WTC11 (cell line): ENCODE data around the gene SERPINB13. TPM values are rescaled to one million over a fixed set of nuclear protein-coding genes. Genes with fewer than 3 reads are reported as not detected.

Experiments
- ATAC-seq: fragments of 200-7000 bp; cut with Tn5 transposase; 2 replicates; pipeline ENCODE4 v1.10.0; 2021; ENCODE audit warnings: mild to moderate bottlenecking, moderate library complexity
- CTCF ChIA-PET: fragments of 300-600 bp; sonication (Branson Sonifier 250); formaldehyde crosslinking; loops from one replicate; lab custom pipeline; 2021; ENCODE audit warnings: antibody characterized with exemption; lab: Charles Lee
- POLR2A ChIA-PET: fragments of 350-600 bp; sonication (Branson Sonifier 250); formaldehyde crosslinking; loops from one replicate; lab custom pipeline; 2021; ENCODE audit warnings: antibody characterized with exemption; lab: Charles Lee
- DNase-seq: peaks from one replicate; pipeline ENCODE4 v3.0.0; 2021; ENCODE audit warnings: low spot score
- H3K27ac Mint-ChIP-seq: 2 replicates; pipeline ENCODE4 v1.8.0; 2021; ENCODE audit warnings: mixed read lengths
- H3K27me3 Mint-ChIP-seq: 2 replicates; pipeline ENCODE4 v1.8.0; 2021; ENCODE audit warnings: low read depth, mild to moderate bottlenecking, moderate library complexity, mixed read lengths
- H3K36me3 Mint-ChIP-seq: 2 replicates; pipeline ENCODE4 v1.8.0; 2021; ENCODE audit warnings: mixed read lengths
- H3K4me1 Mint-ChIP-seq: 2 replicates; pipeline ENCODE4 v1.8.0; 2022; ENCODE audit warnings: mixed read lengths
- H3K4me3 Mint-ChIP-seq: 2 replicates; pipeline ENCODE4 v1.8.0; 2021; ENCODE audit warnings: mild to moderate bottlenecking, moderate library complexity, mixed read lengths
- H3K9me3 Mint-ChIP-seq: 2 replicates; pipeline ENCODE4 v1.8.0; 2021; ENCODE audit warnings: mixed read lengths
- ATF1 ChIP-seq: sonication (generic); formaldehyde crosslinking; IDR thresholded peaks from 2 replicates; pipeline ENCODE4 v1.8.1; 2023; ENCODE audit warnings: mild to moderate bottlenecking, moderate library complexity, missing genetic modification reagents
- ESRRA ChIP-seq: sonication (generic); formaldehyde crosslinking; IDR thresholded peaks from 2 replicates; pipeline ENCODE4 v1.8.1; 2022; ENCODE audit warnings: mild to moderate bottlenecking, missing genetic modification reagents, borderline replicate concordance
- GABPB1 ChIP-seq: sonication (generic); formaldehyde crosslinking; IDR thresholded peaks from 2 replicates; pipeline ENCODE4 v1.8.1; 2023; ENCODE audit warnings: mild to moderate bottlenecking, missing genetic modification reagents
- GTF2I ChIP-seq: fragments of 250-450 bp; sonication (Bioruptor Pico); conservative IDR thresholded peaks from 2 replicates; pipeline ENCODE4 v1.4.0; 2021; ENCODE audit warnings: mild to moderate bottlenecking
- JAZF1 ChIP-seq: fragments of 250-450 bp; sonication (Bioruptor Pico); IDR thresholded peaks from 2 replicates; pipeline ENCODE4 v1.9.0; 2021; ENCODE audit warnings: moderate library complexity, mild to moderate bottlenecking, inconsistent platforms
- NR3C1 ChIP-seq: sonication (generic); formaldehyde crosslinking; conservative IDR thresholded peaks from 2 replicates; pipeline ENCODE4 v1.8.1; 2023; ENCODE audit warnings: low read depth, mild to moderate bottlenecking, missing genetic modification reagents
- ZNF232 ChIP-seq: sonication (generic); formaldehyde crosslinking; IDR thresholded peaks from 2 replicates; pipeline ENCODE4 v1.8.0; 2022; ENCODE audit warnings: mild to moderate bottlenecking, missing genetic modification reagents
- ZNF317 ChIP-seq: sonication (generic); formaldehyde crosslinking; IDR thresholded peaks from 2 replicates; pipeline ENCODE4 v1.8.1; 2023; ENCODE audit warnings: low read depth, mild to moderate bottlenecking, moderate library complexity, missing genetic modification reagents, borderline replicate concordance
- ZNF671 ChIP-seq: fragments of 250-450 bp; sonication (Bioruptor Pico); IDR thresholded peaks from 2 replicates; pipeline ENCODE4 v1.8.0; 2021; ENCODE audit warnings: mild to moderate bottlenecking
- total RNA-seq: library from RNA; stranded (reverse); gene quantifications from 3 replicates; pipeline ENCODE4 v1.2.3, GENCODE V29; 2021
- TF ChIP-seq, protein P1 (sequence below): sonication (generic); formaldehyde crosslinking; IDR thresholded peaks from 2 replicates; pipeline ENCODE4 v1.8.1; 2023; ENCODE audit warnings: mild to moderate bottlenecking, missing genetic modification reagents
- TF ChIP-seq, protein P2 (sequence below): sonication (generic); formaldehyde crosslinking; IDR thresholded peaks from 2 replicates; pipeline ENCODE4 v1.8.0; 2023; ENCODE audit warnings: missing genetic modification reagents
- TF ChIP-seq, protein P3 (sequence below): sonication (generic); formaldehyde crosslinking; IDR thresholded peaks from 2 replicates; pipeline ENCODE4 v1.8.0; 2022; ENCODE audit warnings: missing genetic modification reagents
- TF ChIP-seq, protein P4 (sequence below): sonication (generic); formaldehyde crosslinking; IDR thresholded peaks from 2 replicates; pipeline ENCODE4 v1.8.0; 2022; ENCODE audit warnings: mild to moderate bottlenecking, missing genetic modification reagents
- TF ChIP-seq, protein P5 (sequence below): sonication (generic); formaldehyde crosslinking; IDR thresholded peaks from 2 replicates; pipeline ENCODE4 v1.8.1; 2023; ENCODE audit warnings: mild to moderate bottlenecking, missing genetic modification reagents, moderate library complexity
- TF ChIP-seq, protein P6 (sequence below): fragments of 200-600 bp; IDR thresholded peaks from 2 replicates; pipeline ENCODE4 v1.8.0; 2022; ENCODE audit warnings: antibody characterized with exemption

SERPINB13 gene
- total RNA-seq, 1 experiment from 2014 or later = not detected

DNA sequence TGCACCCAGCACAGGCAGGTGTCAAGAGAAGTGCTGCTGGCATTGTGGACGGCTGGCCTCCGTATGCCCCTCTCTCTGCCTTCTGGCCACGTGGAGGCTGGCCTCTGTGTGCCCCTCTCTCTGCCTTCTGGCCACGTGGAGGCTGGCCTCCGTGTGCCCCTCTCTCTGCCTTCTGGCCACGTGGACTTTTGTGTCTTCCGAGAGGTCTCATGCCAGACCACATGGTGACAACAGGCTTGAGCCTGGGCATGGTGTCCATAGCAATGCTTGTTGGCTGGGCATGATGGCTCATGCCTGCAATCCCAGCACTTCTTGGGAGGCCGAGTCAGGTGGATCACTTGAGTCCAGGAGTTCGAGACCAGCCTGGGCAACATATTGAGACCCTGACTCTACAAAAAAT is 19.3 kb upstream of the SERPINB13 start (continued):
- no peak for TF ChIP-seq GTF2I
- no peak for TF ChIP-seq GABPB1
- no peak for TF ChIP-seq JAZF1 (CRISPR knock-in tag)

DNA sequence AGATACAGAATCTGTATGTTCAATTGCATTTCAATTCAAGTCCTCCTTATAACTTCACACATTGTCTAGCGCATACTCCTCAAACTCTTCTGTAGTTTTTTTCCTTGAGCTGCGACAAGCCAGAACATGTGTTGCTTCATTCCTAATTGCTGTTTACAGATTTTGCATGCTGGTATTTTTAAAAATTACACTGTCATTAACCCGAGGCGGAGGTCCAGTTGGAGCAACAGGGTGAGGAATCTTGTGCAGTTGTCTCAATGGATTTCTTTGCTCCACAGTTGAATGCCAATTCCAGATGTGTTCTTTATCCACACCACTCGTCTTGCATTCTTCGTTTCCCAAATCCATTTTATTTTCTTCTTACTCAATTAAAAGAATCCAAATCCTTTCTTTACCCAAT is 16.4 kb upstream of the SERPINB13 start:
- no peak for DNase-seq
- H3K4me1 Mint-ChIP-seq = no peaks in the 10 kb centered on the region; the same call in 1 of the 2 replicates
- H3K36me3 Mint-ChIP-seq = no peaks in the 10 kb centered on the region
- ChIA-PET CTCF (interaction anchor here (1.3 kb wide), 1 partner anchor 59 kb away, joined by 6 read pairs; no protein-coding TSS in a partner anchor), POLR2A (no interaction called here)
- TF ChIP-seq ZNF317 = no peak
- TF ChIP-seq, protein P1, sequence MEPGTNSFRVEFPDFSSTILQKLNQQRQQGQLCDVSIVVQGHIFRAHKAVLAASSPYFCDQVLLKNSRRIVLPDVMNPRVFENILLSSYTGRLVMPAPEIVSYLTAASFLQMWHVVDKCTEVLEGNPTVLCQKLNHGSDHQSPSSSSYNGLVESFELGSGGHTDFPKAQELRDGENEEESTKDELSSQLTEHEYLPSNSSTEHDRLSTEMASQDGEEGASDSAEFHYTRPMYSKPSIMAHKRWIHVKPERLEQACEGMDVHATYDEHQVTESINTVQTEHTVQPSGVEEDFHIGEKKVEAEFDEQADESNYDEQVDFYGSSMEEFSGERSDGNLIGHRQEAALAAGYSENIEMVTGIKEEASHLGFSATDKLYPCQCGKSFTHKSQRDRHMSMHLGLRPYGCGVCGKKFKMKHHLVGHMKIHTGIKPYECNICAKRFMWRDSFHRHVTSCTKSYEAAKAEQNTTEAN (CRISPR knock-in tag) = no peak
- TF ChIP-seq, protein P2, sequence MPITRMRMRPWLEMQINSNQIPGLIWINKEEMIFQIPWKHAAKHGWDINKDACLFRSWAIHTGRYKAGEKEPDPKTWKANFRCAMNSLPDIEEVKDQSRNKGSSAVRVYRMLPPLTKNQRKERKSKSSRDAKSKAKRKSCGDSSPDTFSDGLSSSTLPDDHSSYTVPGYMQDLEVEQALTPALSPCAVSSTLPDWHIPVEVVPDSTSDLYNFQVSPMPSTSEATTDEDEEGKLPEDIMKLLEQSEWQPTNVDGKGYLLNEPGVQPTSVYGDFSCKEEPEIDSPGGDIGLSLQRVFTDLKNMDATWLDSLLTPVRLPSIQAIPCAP = no peak
- TF ChIP-seq, protein P3, sequence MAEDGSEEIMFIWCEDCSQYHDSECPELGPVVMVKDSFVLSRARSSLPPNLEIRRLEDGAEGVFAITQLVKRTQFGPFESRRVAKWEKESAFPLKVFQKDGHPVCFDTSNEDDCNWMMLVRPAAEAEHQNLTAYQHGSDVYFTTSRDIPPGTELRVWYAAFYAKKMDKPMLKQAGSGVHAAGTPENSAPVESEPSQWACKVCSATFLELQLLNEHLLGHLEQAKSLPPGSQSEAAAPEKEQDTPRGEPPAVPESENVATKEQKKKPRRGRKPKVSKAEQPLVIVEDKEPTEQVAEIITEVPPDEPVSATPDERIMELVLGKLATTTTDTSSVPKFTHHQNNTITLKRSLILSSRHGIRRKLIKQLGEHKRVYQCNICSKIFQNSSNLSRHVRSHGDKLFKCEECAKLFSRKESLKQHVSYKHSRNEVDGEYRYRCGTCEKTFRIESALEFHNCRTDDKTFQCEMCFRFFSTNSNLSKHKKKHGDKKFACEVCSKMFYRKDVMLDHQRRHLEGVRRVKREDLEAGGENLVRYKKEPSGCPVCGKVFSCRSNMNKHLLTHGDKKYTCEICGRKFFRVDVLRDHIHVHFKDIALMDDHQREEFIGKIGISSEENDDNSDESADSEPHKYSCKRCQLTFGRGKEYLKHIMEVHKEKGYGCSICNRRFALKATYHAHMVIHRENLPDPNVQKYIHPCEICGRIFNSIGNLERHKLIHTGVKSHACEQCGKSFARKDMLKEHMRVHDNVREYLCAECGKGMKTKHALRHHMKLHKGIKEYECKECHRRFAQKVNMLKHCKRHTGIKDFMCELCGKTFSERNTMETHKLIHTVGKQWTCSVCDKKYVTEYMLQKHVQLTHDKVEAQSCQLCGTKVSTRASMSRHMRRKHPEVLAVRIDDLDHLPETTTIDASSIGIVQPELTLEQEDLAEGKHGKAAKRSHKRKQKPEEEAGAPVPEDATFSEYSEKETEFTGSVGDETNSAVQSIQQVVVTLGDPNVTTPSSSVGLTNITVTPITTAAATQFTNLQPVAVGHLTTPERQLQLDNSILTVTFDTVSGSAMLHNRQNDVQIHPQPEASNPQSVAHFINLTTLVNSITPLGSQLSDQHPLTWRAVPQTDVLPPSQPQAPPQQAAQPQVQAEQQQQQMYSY = no peak
- H3K27me3 Mint-ChIP-seq = no peaks in the 10 kb centered on the region
- no peak overlapping the region for H3K4me3 Mint-ChIP-seq
- ATAC-seq = no peak
- peaks cover 5% of the 10 kb centered on the region; the same call in 1 of the 2 replicates for H3K9me3 Mint-ChIP-seq
- H3K27ac Mint-ChIP-seq = no peak overlapping the region

DNA sequence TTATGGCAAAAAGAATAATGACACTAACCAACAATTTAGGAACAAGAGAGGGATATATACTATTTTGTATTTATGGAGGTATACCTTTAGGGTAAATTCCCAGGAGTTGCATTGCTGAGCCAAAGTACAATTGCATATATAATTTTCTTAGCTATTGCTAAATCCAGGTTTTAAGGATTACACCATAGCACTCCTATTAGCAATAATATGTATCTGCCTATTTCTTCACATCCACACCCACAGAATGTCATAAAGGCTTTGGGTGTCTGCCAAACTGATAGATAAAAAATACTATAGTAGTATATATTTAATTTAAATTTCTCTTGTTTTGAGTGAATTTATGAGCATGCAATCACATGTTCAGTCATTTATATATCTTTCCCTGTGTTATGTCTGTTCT is 11.5 kb upstream of the SERPINB13 start:
- ChIA-PET CTCF (interaction anchor here (1.0 to 5.9 kb wide), 3 partner anchors 60 to 166 kb away, joined by 6 to 100 read pairs (median 19); no protein-coding TSS in a partner anchor), POLR2A (no interaction called here)
- ATAC-seq (no peak), DNase-seq (no peak)
- Mint-ChIP-seq H3K36me3 (no peaks in the 10 kb centered on the region), H3K4me1 (no peaks in the 10 kb centered on the region), H3K4me3 (no peak overlapping the region), H3K27ac (no peak overlapping the region), H3K9me3 (no peaks in the 10 kb centered on the region), H3K27me3 (no peaks in the 10 kb centered on the region)
- TF ChIP-seq NR3C1 (no peak), ZNF232 (CRISPR knock-in tag) (no peak), ATF1 (CRISPR knock-in tag) (no peak), ESRRA (no peak)
- TF ChIP-seq, protein P4, sequence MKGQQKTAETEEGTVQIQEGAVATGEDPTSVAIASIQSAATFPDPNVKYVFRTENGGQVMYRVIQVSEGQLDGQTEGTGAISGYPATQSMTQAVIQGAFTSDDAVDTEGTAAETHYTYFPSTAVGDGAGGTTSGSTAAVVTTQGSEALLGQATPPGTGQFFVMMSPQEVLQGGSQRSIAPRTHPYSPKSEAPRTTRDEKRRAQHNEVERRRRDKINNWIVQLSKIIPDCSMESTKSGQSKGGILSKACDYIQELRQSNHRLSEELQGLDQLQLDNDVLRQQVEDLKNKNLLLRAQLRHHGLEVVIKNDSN (CRISPR knock-in tag) = no peak

DNA sequence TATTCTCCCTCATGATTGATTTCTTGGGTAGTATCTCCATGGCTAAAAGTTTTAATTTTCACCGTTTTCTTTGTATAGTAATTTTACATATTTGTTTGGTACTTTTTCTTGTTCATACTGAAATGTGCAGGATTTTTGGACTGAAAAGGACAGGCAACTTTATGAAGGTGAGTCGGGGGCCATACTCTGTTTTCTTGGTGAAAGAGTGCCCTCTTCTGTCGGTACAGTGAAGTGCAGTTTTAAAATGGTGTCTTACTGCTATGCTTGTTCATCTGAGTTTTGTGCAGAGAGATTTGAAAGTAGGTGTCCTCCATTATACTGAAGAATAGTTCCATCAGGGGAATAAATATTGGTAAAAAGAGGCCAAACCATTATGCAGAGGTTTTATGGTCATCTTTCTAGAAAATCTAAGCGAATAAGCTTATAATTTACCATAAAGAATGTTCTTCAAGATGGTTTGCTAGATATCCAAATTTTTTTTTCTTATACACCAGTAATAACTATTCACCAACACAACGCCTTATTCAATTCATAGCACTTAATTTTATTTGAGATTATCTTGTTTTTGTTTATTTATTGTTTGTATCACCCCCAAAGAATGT is 8.7 kb upstream of the SERPINB13 start:
- no peak overlapping the region for H3K4me3 Mint-ChIP-seq
- no peak overlapping the region for H3K27ac Mint-ChIP-seq
- H3K36me3 Mint-ChIP-seq = no peaks in the 10 kb centered on the region
- TF ChIP-seq, protein P5, sequence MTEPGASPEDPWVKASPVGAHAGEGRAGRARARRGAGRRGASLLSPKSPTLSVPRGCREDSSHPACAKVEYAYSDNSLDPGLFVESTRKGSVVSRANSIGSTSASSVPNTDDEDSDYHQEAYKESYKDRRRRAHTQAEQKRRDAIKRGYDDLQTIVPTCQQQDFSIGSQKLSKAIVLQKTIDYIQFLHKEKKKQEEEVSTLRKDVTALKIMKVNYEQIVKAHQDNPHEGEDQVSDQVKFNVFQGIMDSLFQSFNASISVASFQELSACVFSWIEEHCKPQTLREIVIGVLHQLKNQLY = no peak
- TF ChIP-seq, protein P3 = no peak
- no peak for TF ChIP-seq ZNF671 (CRISPR knock-in tag)
- TF ChIP-seq, protein P6, sequence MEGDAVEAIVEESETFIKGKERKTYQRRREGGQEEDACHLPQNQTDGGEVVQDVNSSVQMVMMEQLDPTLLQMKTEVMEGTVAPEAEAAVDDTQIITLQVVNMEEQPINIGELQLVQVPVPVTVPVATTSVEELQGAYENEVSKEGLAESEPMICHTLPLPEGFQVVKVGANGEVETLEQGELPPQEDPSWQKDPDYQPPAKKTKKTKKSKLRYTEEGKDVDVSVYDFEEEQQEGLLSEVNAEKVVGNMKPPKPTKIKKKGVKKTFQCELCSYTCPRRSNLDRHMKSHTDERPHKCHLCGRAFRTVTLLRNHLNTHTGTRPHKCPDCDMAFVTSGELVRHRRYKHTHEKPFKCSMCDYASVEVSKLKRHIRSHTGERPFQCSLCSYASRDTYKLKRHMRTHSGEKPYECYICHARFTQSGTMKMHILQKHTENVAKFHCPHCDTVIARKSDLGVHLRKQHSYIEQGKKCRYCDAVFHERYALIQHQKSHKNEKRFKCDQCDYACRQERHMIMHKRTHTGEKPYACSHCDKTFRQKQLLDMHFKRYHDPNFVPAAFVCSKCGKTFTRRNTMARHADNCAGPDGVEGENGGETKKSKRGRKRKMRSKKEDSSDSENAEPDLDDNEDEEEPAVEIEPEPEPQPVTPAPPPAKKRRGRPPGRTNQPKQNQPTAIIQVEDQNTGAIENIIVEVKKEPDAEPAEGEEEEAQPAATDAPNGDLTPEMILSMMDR = peak; percentile 74
- H3K27me3 Mint-ChIP-seq = no peaks in the 10 kb centered on the region
- no peaks in the 10 kb centered on the region for H3K4me1 Mint-ChIP-seq
- ATAC-seq (peak; percentile 67), DNase-seq (peak; percentile 39)
- H3K9me3 Mint-ChIP-seq = no peaks in the 10 kb centered on the region
- ChIA-PET POLR2A (no interaction called here), CTCF (interaction anchor here (0.7 to 5.9 kb wide), 10 partner anchors 12 to 267 kb away, joined by 3 to 100 read pairs (median 4); no protein-coding TSS in a partner anchor)
